Esophagus squamous epithelium (tissue), 4 donors: ENCODE measurements around the gene TTC22.

Experiments used
- CTCF ChIP-seq, 6 experiments: fragments of 450-650 bp in 4 of 6; fragments of 200-600 bp in 2 of 6; sonication (generic) in 2 of 6; IDR thresholded peaks; one replicate each; pipeline ENCODE4 v1.5.1; 2016 to 2019; ENCODE audit warnings: antibody characterized with exemption in 6 of 6, mild to moderate bottlenecking in 4 of 6, moderate library complexity in 4 of 6
- POLR2A ChIP-seq, 4 donors: fragments of 450-650 bp; IDR thresholded peaks; one replicate each; pipeline ENCODE4 v1.6.1; 2017; ENCODE audit warnings: antibody characterized with exemption in 4 of 4, mild to moderate bottlenecking in 4 of 4, moderate library complexity in 3 of 4

GRCh38 chr1:54823670-54824069 lies 22.5 kb upstream of the TTC22 start:
- no peak for TF ChIP-seq CTCF (IDR thresholded peaks at IDR 0.05)
- no peak for TF ChIP-seq POLR2A (IDR thresholded peaks at IDR 0.05)
